Esophagus squamous epithelium (tissue), 4 donors: Measurements from ENCODE around the gene CEL.

Experiments
- POLR2A ChIP-seq, 4 donors: fragments of 450-650 bp; IDR thresholded peaks; one replicate each; pipeline ENCODE4 v1.6.1; 2017; ENCODE audit warnings: antibody characterized with exemption in 4 of 4, mild to moderate bottlenecking in 4 of 4, moderate library complexity in 3 of 4
- TF ChIP-seq, protein P1 (sequence below), 6 experiments: fragments of 450-650 bp in 4 of 6; fragments of 200-600 bp in 2 of 6; sonication (generic) in 2 of 6; IDR thresholded peaks; one replicate each; pipeline ENCODE4 v1.5.1; 2016 to 2019; ENCODE audit warnings: antibody characterized with exemption in 6 of 6, mild to moderate bottlenecking in 4 of 6, moderate library complexity in 4 of 6

DNA sequence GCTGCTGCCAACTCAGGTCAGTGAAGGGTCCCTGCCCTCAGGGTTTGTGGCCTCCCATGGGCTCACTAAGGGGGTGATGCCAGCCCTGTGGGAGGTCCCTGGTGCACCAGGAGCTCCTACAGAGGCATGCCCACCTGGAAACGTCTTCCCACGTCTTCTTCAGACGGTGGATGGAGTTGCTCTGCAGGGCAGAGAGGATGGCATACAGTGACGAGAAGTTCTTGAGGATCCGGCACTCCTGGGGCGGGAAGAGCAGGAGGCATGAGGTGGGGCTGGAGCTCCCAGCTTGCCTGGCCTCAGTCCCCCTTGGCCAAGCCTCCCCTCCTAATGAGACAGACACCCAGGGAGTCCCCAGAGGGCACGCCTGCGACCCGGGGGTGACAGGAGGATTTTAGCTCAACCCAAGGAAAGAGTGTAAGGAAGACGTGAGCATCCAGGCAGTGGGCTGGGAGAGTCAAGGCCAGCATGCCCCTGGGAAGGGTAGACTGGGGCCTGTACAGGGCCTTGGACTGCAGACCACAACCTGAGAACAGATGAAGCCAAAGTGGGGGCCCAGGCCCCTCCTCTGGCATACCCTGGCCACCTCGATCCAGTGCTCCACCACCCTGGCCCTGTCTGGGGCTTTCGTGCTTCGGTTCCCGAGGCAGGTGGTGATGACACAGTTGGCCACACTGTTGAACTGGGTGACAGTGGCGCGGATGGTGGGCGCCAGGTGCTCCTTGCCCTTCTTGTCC lies 44.9 kb downstream of the CEL start:
- TF ChIP-seq, protein P1, sequence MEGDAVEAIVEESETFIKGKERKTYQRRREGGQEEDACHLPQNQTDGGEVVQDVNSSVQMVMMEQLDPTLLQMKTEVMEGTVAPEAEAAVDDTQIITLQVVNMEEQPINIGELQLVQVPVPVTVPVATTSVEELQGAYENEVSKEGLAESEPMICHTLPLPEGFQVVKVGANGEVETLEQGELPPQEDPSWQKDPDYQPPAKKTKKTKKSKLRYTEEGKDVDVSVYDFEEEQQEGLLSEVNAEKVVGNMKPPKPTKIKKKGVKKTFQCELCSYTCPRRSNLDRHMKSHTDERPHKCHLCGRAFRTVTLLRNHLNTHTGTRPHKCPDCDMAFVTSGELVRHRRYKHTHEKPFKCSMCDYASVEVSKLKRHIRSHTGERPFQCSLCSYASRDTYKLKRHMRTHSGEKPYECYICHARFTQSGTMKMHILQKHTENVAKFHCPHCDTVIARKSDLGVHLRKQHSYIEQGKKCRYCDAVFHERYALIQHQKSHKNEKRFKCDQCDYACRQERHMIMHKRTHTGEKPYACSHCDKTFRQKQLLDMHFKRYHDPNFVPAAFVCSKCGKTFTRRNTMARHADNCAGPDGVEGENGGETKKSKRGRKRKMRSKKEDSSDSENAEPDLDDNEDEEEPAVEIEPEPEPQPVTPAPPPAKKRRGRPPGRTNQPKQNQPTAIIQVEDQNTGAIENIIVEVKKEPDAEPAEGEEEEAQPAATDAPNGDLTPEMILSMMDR (IDR thresholded peaks at IDR 0.05), result no peak
- TF ChIP-seq POLR2A (IDR thresholded peaks at IDR 0.05), result no peak
